ENCODE measurements around the gene FAM163B. TPM values are rescaled to one million over a fixed set of nuclear protein-coding genes. Genes with fewer than 3 reads are reported as not detected.
"Not testable (repeated sequence)": the region's sequence is repeated elsewhere in the genome, so short reads cannot be mapped to it uniquely, and the experiment has no call there.

The FAM163B gene
- total RNA-seq, 2 experiments from 2014 or later: not detected

DNA sequence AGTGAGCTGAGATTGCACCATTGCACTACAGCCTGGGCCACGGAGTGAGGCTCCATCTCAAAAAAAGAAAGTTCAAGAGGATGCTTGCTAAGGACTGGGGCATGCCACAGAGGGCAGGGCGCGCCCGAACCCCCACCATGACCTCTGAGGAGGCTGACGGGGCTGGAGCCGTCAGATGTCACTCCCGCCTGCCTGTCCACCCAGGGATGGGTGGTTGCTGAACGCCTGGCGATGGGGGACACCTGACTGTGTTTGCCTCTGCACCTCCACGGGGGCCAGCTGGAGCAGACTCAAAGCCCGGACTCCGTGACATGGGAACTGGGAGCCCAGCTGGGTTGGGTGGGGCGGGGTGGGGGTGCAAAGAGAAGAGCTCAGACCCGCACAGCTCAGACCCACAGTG, 42.8 kb downstream of the FAM163B start:
- CTCF ChIA-PET: no interaction called here
- H3K4me1 Mint-ChIP-seq (ENCODE audit: low read depth): no peaks in the 10 kb centered on the region

GRCh38 chr9:133564451-133565116, 44.6 kb downstream of the FAM163B start:
- no peaks in the 10 kb centered on the region for H3K27me3 Mint-ChIP-seq (ENCODE audit: low read depth)
- no peak overlapping the region for H3K4me3 Mint-ChIP-seq
- H3K36me3 Mint-ChIP-seq (ENCODE audit: low read depth): no peaks in the 10 kb centered on the region
- DNase-seq (no peak), ATAC-seq (no peak)
- POLR2A ChIA-PET: no interaction called here
- CTCF ChIA-PET: no interaction called here
- H3K27ac Mint-ChIP-seq: no peak overlapping the region
- no peaks in the 10 kb centered on the region for H3K4me1 Mint-ChIP-seq (ENCODE audit: low read depth)
- no peaks in the 10 kb centered on the region for H3K9me3 Mint-ChIP-seq (ENCODE audit: insufficient read depth)

More for the DNA sequence above, 42.8 kb downstream of the FAM163B start:
- Mint-ChIP-seq H3K27me3 (ENCODE audit: low read depth) (no peaks in the 10 kb centered on the region), H3K27ac (no peak overlapping the region), H3K4me3 (no peak overlapping the region), H3K36me3 (ENCODE audit: low read depth) (no peaks in the 10 kb centered on the region), H3K9me3 (ENCODE audit: insufficient read depth) (no peaks in the 10 kb centered on the region)
- DNase-seq (no peak), ATAC-seq (no peak)
- POLR2A ChIA-PET: no interaction called here

- H3K4me1 Mint-ChIP-seq (ENCODE audit: low read depth); POLR2A ChIA-PET; H3K9me3 Mint-ChIP-seq (ENCODE audit: insufficient read depth); H3K4me3 Mint-ChIP-seq; H3K36me3 Mint-ChIP-seq (ENCODE audit: low read depth); ATAC-seq; DNase-seq; H3K27me3 Mint-ChIP-seq (ENCODE audit: low read depth); H3K27ac Mint-ChIP-seq; CTCF ChIA-PET: not testable (repeated sequence)
These were observed 45.4 kb downstream of the FAM163B start for GRCh38 chr9:133563814-133564213.

DNA sequence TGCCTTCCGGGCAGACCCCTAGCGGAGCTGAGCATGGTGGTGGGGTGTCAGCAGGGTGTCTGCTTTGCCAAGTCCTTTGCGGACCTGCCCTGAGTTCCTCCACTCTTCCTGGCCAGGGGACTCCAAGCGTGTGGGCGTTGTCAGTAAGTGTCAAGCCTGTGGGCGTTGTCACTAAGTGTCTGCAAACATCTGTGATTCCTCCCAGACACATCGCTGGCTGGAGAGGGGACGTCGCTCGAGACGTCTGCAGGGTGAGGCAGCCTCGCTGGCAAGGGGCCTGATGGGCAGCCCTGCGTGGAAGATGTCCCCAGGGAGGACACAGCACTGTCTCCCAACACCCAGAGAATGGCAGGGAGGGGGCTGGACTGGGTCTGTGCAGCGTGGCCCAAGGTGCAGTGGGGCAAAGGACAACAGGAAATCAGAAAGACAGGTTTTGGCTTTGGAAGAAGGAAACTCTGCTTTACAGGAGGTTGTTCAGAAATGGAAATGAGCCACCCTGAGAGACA, 45.8 kb downstream of the FAM163B start:
- ATAC-seq (no peak), DNase-seq (no peak)
- no peaks in the 10 kb centered on the region for H3K36me3 Mint-ChIP-seq (ENCODE audit: low read depth)
- CTCF ChIA-PET: no interaction called here
- peaks cover 6% of the 10 kb centered on the region for H3K4me1 Mint-ChIP-seq (ENCODE audit: low read depth)
- H3K27ac Mint-ChIP-seq: no peak overlapping the region
- POLR2A ChIA-PET: no interaction called here
- H3K4me3 Mint-ChIP-seq: no peak overlapping the region
- no peaks in the 10 kb centered on the region for H3K27me3 Mint-ChIP-seq (ENCODE audit: low read depth)
- H3K9me3 Mint-ChIP-seq (ENCODE audit: insufficient read depth): no peaks in the 10 kb centered on the region

DNA sequence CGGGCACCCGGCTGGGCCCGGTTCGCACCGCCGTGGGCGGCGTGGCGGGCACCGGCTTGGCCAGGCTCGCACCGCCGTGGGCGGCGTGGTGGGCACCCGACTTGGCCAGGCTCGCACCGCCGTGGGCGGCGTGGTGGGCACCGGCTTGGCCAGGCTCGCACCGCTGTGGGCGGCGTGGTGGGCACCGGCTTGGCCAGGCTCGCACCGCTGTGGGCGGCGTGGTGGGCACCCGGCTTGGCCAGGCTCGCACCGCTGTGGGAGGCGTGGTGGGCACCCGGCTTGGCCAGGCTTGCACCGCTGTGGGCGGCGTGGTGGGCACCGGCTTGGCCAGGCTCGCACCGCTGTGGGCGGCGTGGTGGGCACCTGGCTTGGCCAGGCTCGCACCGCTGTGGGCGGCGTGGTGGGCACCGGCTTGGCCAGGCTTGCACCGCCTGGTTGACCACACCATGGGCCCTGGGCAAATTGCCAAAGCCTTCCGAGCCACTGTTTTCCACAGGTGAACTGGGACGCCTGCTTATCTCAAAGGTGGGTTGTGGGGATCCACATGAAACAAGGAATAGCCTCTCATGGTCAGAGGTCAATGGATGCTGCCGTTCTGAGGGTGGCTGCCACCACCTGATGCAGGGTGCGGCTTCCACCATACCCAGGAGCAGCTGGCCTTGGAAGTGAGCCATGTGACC, 46.4 kb downstream of the FAM163B start:
- Mint-ChIP-seq H3K27me3 (ENCODE audit: low read depth) (no peaks in the 10 kb centered on the region), H3K36me3 (ENCODE audit: low read depth) (no peaks in the 10 kb centered on the region), H3K4me3 (no peak overlapping the region), H3K9me3 (ENCODE audit: insufficient read depth) (no peaks in the 10 kb centered on the region), H3K27ac (no peak overlapping the region), H3K4me1 (ENCODE audit: low read depth) (peaks cover 11% of the 10 kb centered on the region)
- POLR2A ChIA-PET: no interaction called here
- CTCF ChIA-PET: no interaction called here
- ATAC-seq (no peak), DNase-seq (no peak)

DNA sequence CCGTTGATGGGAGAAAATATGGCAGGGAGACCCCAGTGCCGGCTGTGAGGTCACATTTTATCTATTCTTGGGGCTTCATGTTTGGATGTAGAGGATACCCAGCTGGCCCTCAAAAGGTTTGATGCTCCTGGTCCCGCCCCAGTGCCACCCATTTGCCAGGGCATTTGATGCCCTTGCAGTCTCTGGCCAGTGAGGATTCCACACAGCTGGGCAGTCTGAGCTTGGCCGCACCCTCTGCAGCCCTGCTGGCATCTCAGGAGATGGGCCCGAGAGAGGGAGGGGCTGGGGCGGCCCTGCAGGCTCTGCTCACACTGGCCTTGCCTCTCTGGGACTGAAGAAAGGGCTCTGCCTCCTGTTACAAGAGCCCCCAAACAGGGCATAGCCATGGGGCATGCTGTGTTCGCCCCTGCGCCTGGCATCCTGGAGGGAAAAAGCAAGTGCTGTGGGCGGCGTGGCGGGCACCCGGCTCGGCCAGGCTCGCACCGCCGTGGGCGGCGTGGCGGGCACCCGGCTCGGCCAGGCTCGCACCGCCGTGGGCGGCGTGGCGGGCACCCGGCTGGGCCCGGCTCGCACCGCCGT, 47.1 kb downstream of the FAM163B start:
- DNase-seq (no peak), ATAC-seq (no peak)
- no peaks in the 10 kb centered on the region for H3K27me3 Mint-ChIP-seq (ENCODE audit: low read depth)
- H3K36me3 Mint-ChIP-seq (ENCODE audit: low read depth): no peaks in the 10 kb centered on the region
- no peaks in the 10 kb centered on the region for H3K9me3 Mint-ChIP-seq (ENCODE audit: insufficient read depth)
- no peak overlapping the region for H3K27ac Mint-ChIP-seq
- ChIA-PET CTCF (no interaction called here), POLR2A (no interaction called here)
- peaks cover 11% of the 10 kb centered on the region for H3K4me1 Mint-ChIP-seq (ENCODE audit: low read depth)
- no peak overlapping the region for H3K4me3 Mint-ChIP-seq

GRCh38 chr9:133560944-133561343, 48.2 kb downstream of the FAM163B start:
- Mint-ChIP-seq H3K4me3 (no peak overlapping the region), H3K27ac (no peak overlapping the region), H3K9me3 (ENCODE audit: insufficient read depth) (no peaks in the 10 kb centered on the region), H3K36me3 (ENCODE audit: low read depth) (no peaks in the 10 kb centered on the region), H3K27me3 (ENCODE audit: low read depth) (no peaks in the 10 kb centered on the region), H3K4me1 (ENCODE audit: low read depth) (peaks cover 11% of the 10 kb centered on the region)
- no peak for DNase-seq
- ChIA-PET POLR2A (no interaction called here), CTCF (no interaction called here)
- no peak for ATAC-seq

DNA sequence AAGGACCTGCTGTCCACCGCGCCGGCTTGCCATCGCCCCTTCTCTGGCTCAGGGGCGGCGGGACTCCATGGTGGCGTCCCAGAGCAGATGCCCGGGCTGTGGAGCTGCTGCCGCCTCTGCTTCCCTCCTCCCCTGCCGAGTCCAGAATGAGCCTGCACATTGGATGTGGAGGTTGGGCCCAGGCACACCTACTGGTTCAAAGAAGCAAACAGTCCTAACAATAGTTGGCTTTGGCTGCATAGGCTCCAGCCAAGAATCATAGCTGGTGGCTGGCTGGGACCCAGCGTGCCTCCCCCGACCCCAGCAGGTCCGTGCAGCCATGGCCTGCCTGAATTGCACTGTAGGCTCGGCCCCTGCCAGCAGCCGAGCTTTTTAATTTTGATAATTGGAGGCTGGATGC, 48.9 kb downstream of the FAM163B start:
- Mint-ChIP-seq H3K9me3 (ENCODE audit: insufficient read depth) (no peaks in the 10 kb centered on the region), H3K4me1 (ENCODE audit: low read depth) (peaks cover 11% of the 10 kb centered on the region), H3K27me3 (ENCODE audit: low read depth) (no peaks in the 10 kb centered on the region), H3K36me3 (ENCODE audit: low read depth) (no peaks in the 10 kb centered on the region), H3K4me3 (no peak overlapping the region), H3K27ac (no peak overlapping the region)
- no peak for DNase-seq
- POLR2A ChIA-PET: no interaction called here
- CTCF ChIA-PET: no interaction called here
- no peak for ATAC-seq

DNA sequence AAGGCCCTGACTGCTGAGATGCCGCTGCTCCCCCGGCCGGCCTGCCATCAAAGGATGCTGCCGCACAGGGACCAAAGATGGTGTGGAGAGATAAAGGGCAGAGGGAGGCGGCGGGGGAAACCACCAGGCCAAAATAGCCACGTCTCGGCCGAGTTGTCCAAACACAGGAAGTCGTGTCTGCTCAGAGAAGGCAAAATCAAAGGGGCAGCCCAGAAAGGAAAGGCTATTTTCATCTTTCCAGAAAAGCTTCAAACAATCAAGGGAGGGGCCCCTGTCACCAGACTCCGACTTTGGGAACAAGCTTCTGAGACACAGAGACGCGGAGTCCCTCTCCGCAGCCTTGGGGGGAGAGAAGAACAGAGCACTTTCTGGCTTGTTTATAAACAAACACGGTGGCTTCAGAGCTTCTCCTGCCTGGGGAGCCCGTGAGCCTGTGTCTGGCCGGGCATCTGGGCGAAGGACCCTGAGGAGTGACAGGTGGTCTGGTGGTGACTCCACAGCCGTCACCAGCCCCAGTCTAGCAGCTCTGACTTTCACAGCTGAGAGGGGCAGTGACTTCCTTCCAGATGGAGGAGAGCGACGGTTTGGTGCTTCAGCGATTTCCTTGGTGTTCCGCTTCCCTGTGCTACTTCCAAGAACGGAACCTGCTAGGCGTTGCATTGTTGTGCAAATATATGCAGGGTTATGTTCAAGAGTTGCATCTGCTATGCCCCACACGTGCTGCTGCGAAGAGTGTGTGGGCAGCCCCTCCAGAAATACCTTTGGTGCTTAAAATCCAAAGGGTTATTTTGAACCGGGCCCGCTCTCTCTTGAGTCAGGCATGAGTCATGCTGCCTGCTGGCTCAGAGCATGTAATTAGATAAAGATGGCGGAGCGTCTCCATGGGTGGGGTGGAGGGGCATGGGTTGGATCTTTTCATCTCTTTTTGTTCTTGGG, 50.7 kb downstream of the FAM163B start:
- ATAC-seq: no peak
- Mint-ChIP-seq H3K4me1 (ENCODE audit: low read depth) (peaks cover 11% of the 10 kb centered on the region), H3K9me3 (ENCODE audit: insufficient read depth) (no peaks in the 10 kb centered on the region), H3K27ac (no peak overlapping the region), H3K27me3 (ENCODE audit: low read depth) (no peaks in the 10 kb centered on the region), H3K36me3 (ENCODE audit: low read depth) (no peaks in the 10 kb centered on the region), H3K4me3 (no peak overlapping the region)
- POLR2A ChIA-PET: no interaction called here
- DNase-seq: no peak
- CTCF ChIA-PET: interaction anchor here (0.6 kb wide), 1 partner anchor 437 kb away, joined by 3 read pairs; no protein-coding TSS in a partner anchor

DNA sequence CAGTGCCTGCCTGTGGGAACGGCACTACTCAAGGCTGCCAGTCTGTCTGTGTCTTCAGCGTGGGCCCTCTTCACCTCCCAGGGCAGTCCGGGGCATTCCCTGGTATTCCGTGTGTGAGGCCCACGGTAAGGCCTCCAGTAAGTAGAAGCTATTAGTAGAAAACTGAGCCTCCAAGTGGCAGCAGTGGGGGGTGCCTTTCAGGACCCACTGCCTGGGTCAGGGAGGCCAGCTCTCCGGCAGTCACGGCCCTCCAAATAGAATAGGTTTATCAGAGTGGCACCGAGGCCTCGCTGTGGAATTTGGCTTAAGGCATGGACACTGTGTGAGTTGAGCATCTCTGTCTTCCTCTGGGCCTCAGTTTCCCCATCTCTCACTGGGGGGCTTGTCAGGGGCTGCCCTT, 51.6 kb downstream of the FAM163B start:
- ChIA-PET CTCF (no interaction called here), POLR2A (no interaction called here)
- H3K9me3 Mint-ChIP-seq (ENCODE audit: insufficient read depth): no peaks in the 10 kb centered on the region
- ATAC-seq: no peak
- no peak overlapping the region for H3K4me3 Mint-ChIP-seq
- no peaks in the 10 kb centered on the region for H3K27me3 Mint-ChIP-seq (ENCODE audit: low read depth)
- peaks cover 11% of the 10 kb centered on the region for H3K4me1 Mint-ChIP-seq (ENCODE audit: low read depth)
- H3K27ac Mint-ChIP-seq: no peak overlapping the region
- no peak for DNase-seq
- no peaks in the 10 kb centered on the region for H3K36me3 Mint-ChIP-seq (ENCODE audit: low read depth)

- ChIA-PET CTCF (no interaction called here), POLR2A (no interaction called here)
- H3K9me3 Mint-ChIP-seq (ENCODE audit: insufficient read depth): no peaks in the 10 kb centered on the region
- no peaks in the 10 kb centered on the region for H3K36me3 Mint-ChIP-seq (ENCODE audit: low read depth)
- ATAC-seq (no peak), DNase-seq (no peak)
- no peaks in the 10 kb centered on the region for H3K27me3 Mint-ChIP-seq (ENCODE audit: low read depth)
- H3K4me1 Mint-ChIP-seq (ENCODE audit: low read depth): peaks cover 11% of the 10 kb centered on the region
- H3K27ac Mint-ChIP-seq: no peak overlapping the region
- no peak overlapping the region for H3K4me3 Mint-ChIP-seq
These were observed 52.8 kb downstream of the FAM163B start for GRCh38 chr9:133556354-133556753.

DNA sequence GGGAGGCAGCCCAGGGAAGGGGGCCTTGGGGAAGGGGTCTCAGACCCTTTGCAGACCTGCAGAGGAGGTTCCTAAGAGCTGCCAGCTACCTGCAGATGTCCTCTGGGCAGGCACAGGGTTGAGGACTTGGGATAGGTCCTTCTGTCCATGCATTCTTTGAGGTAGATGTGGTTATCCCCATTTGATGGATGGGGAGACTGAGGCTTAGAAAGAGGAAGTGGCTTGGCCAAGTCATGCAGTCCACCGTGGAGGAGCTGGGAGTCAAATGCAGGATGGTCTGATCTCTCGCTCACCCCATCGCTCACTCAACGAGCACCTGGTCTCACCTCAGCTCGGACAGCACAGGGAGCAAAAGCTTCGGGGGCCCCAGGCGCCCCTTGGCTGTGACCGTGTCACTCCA, 54.5 kb downstream of the FAM163B start:
- H3K36me3 Mint-ChIP-seq (ENCODE audit: low read depth): no peaks in the 10 kb centered on the region
- ChIA-PET CTCF (no interaction called here), POLR2A (no interaction called here)
- H3K27ac Mint-ChIP-seq: no peak overlapping the region
- peaks cover 11% of the 10 kb centered on the region for H3K4me1 Mint-ChIP-seq (ENCODE audit: low read depth)
- ATAC-seq (no peak), DNase-seq (no peak)
- no peak overlapping the region for H3K4me3 Mint-ChIP-seq
- H3K27me3 Mint-ChIP-seq (ENCODE audit: low read depth): no peaks in the 10 kb centered on the region
- H3K9me3 Mint-ChIP-seq (ENCODE audit: insufficient read depth): no peaks in the 10 kb centered on the region
